Activated T-helper 1 cell treated with Interleukin-2 at 50 U/mL for 16 hours (primary cell): ENCODE results near the gene GSK3B.

Experiments used
- DNase-seq: peaks from one replicate; pipeline ENCODE4 v3.0.0-alpha.2; 2020; ENCODE audit warnings: low read depth

GSK3B gene

GRCh38 chr3:119779731-119780383, 314.4 kb downstream of the GSK3B start:
- DNase-seq, result no peak

GRCh38 chr3:119778811-119779210, 315.4 kb downstream of the GSK3B start:
- DNase-seq, result no peak

- DNase-seq, result no peak
Measured at GRCh38 chr3:119778176-119778575, 316.1 kb downstream of the GSK3B start.

GRCh38 chr3:119776304-119776703, 317.9 kb downstream of the GSK3B start:
- DNase-seq, result no peak

- no peak for DNase-seq
Measured at GRCh38 chr3:119774444-119774843, 319.8 kb downstream of the GSK3B start.
